Measurements from ENCODE around the gene DNAH7.

Gene DNAH7

DNA sequence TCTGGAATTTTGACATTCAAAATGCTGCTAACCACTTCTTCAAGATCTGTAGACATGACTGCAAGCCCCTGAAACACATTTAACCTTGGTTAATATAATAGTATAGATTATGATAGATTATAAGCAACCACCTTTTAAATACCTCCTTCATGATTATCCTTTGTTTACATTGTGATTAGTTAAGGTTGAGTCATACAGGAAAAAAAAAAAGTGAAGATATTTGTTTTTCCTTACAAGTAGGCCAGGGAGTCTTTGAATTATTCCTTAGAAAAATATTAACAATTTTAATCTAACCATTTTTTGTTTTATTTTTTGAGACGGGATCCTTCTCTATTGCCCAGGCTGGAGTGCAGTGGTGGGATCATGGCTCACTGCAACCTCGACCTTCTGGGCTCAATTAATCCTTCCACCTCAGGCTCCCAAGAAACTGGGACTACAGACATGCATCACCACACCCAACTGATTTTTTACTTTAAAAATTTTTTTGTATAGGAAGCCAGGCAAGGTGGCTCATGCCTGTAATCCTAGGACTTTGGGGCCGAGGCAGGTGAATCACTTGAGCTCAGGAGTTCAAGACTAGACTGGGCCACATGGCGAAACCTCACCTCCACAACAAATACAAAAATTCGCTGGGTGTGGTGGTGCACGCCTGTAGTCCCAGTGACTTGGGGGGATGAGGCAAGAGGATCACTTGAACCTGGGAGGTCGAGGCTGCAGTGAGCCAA, 312.3 kb downstream of the DNAH7 start:
- TF ChIP-seq, protein P1, sequence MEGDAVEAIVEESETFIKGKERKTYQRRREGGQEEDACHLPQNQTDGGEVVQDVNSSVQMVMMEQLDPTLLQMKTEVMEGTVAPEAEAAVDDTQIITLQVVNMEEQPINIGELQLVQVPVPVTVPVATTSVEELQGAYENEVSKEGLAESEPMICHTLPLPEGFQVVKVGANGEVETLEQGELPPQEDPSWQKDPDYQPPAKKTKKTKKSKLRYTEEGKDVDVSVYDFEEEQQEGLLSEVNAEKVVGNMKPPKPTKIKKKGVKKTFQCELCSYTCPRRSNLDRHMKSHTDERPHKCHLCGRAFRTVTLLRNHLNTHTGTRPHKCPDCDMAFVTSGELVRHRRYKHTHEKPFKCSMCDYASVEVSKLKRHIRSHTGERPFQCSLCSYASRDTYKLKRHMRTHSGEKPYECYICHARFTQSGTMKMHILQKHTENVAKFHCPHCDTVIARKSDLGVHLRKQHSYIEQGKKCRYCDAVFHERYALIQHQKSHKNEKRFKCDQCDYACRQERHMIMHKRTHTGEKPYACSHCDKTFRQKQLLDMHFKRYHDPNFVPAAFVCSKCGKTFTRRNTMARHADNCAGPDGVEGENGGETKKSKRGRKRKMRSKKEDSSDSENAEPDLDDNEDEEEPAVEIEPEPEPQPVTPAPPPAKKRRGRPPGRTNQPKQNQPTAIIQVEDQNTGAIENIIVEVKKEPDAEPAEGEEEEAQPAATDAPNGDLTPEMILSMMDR (conservative IDR thresholded peaks at IDR 0.05; ENCODE audit: low read depth) = no peak
- POLR2A ChIA-PET (ENCODE audit: low non-redundant PET) = no interaction called here
- H3K27ac ChIP-seq = peak overlapping the region; percentile 37; the same call in 1 of the 2 replicates
- CTCF ChIA-PET = interaction anchor here (0.7 kb wide), 2 partner anchors 16 to 115 kb away, joined by 3 to 4 read pairs; no protein-coding TSS in a partner anchor
- peak; percentile 38 for DNase-seq (ENCODE audit: low spot score)

DNA sequence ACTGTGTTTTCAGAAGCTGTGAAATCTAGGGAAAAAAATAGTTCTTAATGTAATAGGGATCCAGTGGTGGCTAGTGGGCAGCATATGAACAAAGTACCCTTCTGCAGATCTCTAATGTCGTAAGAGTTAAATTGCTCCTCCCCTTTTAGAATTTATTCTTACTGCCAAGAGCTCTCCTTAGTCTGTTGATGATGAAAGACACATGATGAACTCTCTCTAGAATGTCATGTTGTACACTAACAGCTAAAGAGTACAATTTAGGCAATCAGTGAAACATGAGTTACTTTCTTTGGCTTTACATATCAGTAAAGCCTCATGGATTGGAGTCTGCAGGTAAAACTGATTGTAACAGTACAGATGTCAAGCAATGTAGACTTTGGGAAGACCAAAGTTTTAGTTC, 327.4 kb downstream of the DNAH7 start:
- H3K27ac ChIP-seq = no peak overlapping the region
- no peak for DNase-seq (ENCODE audit: low spot score)
- ChIA-PET POLR2A (ENCODE audit: low non-redundant PET) (no interaction called here), CTCF (no interaction called here)
- TF ChIP-seq, protein P1 (conservative IDR thresholded peaks at IDR 0.05; ENCODE audit: low read depth) = no peak

DNA sequence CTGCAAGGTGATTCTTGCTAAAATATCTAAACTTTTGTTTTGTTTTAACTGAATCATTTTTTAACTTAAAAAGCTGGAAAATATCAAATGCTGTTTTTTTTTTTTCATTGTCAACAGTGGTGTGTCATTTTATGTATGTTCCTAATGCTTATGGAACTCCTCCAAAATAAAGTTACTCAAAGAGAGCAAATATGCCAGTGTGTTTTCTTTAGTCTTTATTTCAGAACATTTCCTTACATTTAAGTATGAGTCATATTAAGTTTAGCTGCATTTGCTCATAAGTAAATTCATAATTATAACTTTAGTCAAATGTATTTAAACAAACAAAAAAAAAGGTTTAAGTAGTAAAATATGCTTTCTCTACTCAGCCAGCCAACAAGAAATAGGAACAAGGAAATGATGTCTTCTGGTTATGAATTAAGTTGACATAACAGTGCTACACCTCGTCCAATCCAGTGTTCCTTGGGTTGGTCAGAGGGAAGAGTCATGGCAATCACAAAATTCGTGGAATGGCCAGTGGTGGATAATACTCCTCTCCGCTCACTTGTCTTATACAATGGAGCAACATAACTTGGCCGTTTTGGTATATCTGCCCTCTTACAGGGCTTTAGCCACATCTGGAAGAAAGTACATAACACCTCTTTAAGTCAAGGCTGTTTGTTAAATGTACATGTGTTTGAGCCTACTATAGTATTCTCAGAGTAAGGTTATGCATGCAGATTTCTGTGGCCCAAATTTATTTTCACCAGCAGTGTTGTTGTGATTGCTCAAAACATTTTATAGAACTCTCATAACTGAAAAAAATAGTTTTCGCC, 330.9 kb downstream of the DNAH7 start:
- CTCF ChIA-PET = no interaction called here
- POLR2A ChIA-PET (ENCODE audit: low non-redundant PET) = no interaction called here
- no peak overlapping the region for H3K27ac ChIP-seq
- TF ChIP-seq, protein P1 (conservative IDR thresholded peaks at IDR 0.05; ENCODE audit: low read depth) = no peak
- no peak for DNase-seq (ENCODE audit: low spot score)

- ChIA-PET CTCF (interaction anchor here (0.7 to 1.0 kb wide), 2 partner anchors 63 to 203 kb away, joined by 3 read pairs; no protein-coding TSS in a partner anchor), POLR2A (ENCODE audit: low non-redundant PET) (no interaction called here)
- TF ChIP-seq, protein P1 (conservative IDR thresholded peaks at IDR 0.05; ENCODE audit: low read depth) = no peak
- DNase-seq (ENCODE audit: low spot score) = no peak
- H3K27ac ChIP-seq = no peak overlapping the region
Measured at GRCh38 chr2:195735347-195735746, 333.3 kb downstream of the DNAH7 start.

- TF ChIP-seq, protein P1 (conservative IDR thresholded peaks at IDR 0.05; ENCODE audit: low read depth) = no peak
- no peak for DNase-seq (ENCODE audit: low spot score)
- no peak overlapping the region for H3K27ac ChIP-seq
- ChIA-PET POLR2A (ENCODE audit: low non-redundant PET) (no interaction called here), CTCF (interaction anchor here (0.7 to 1.0 kb wide), 2 partner anchors 62 to 204 kb away, joined by 3 read pairs; no protein-coding TSS in a partner anchor)
Measured at GRCh38 chr2:195734931-195735330, 333.7 kb downstream of the DNAH7 start.

GRCh38 chr2:195734395-195734794, 334.2 kb downstream of the DNAH7 start:
- H3K27ac ChIP-seq = no peak overlapping the region
- CTCF ChIA-PET = interaction anchor here (0.5 to 1.0 kb wide), 2 partner anchors 204 to 1327 kb away, joined by 3 read pairs; no protein-coding TSS in a partner anchor
- DNase-seq (ENCODE audit: low spot score) = no peak

More at GRCh38 chr2:195734395-195734794, 334.2 kb downstream of the DNAH7 start:
- POLR2A ChIA-PET (ENCODE audit: low non-redundant PET) = no interaction called here
- TF ChIP-seq, protein P1 (conservative IDR thresholded peaks at IDR 0.05; ENCODE audit: low read depth) = no peak
